ENCODE measurements around the gene ESM1. TPM values are rescaled to one million over a fixed set of nuclear protein-coding genes. Genes with fewer than 3 reads are reported as not detected.

The ESM1 gene
- total RNA-seq, 2 donors from 2014 or later = 0.73 TPM; not detected in 1

GRCh38 chr5:54965806-54966205 is 19.6 kb downstream of the ESM1 start:
- DNase-seq (ENCODE audit: low spot score) = no peak
- H3K4me3 Mint-ChIP-seq = no peak overlapping the region
- H3K36me3 Mint-ChIP-seq = no peaks in the 10 kb centered on the region

GRCh38 chr5:54964405-54964804 is 21.0 kb downstream of the ESM1 start:
- H3K9me3 Mint-ChIP-seq = peaks cover 3% of the 10 kb centered on the region
- no peak for DNase-seq (ENCODE audit: low spot score)
- H3K27ac Mint-ChIP-seq = peak overlapping the region in 1 of 2 donors; percentile 51
- no peak for ATAC-seq
- H3K4me3 Mint-ChIP-seq = no peak overlapping the region
- peaks cover 19 to 28% of the 10 kb centered on the region in 2 donors for H3K4me1 Mint-ChIP-seq (ENCODE audit: low read depth in 2 of 2)
- no peaks in the 10 kb centered on the region for H3K27me3 Mint-ChIP-seq
- no peaks in the 10 kb centered on the region for H3K36me3 Mint-ChIP-seq

More at GRCh38 chr5:54965806-54966205, 19.6 kb downstream of the ESM1 start:
- Mint-ChIP-seq H3K4me1 (ENCODE audit: low read depth in 2 of 2) (peaks cover 19 to 21% of the 10 kb centered on the region in 2 donors), H3K27me3 (no peaks in the 10 kb centered on the region), H3K27ac (peak overlapping the region in 1 of 2 donors; percentile 15), H3K9me3 (peaks cover 3% of the 10 kb centered on the region)
- ATAC-seq = no peak

- no peaks in the 10 kb centered on the region for H3K36me3 Mint-ChIP-seq
- peaks cover 3% of the 10 kb centered on the region for H3K9me3 Mint-ChIP-seq
- H3K4me1 Mint-ChIP-seq (ENCODE audit: low read depth in 2 of 2) = peaks cover 15 to 28% of the 10 kb centered on the region in 2 donors
- ATAC-seq (no peak), DNase-seq (ENCODE audit: low spot score) (no peak)
- H3K4me3 Mint-ChIP-seq = no peak overlapping the region
- H3K27me3 Mint-ChIP-seq = peaks cover 4 to 7% of the 10 kb centered on the region in 2 donors
- H3K27ac Mint-ChIP-seq = peak overlapping the region in 1 of 2 donors; percentile 40
Observed at GRCh38 chr5:54959673-54960418, 25.5 kb downstream of the ESM1 start.

GRCh38 chr5:54956922-54957321 is 28.5 kb downstream of the ESM1 start:
- Mint-ChIP-seq H3K27me3 (peaks cover 4 to 7% of the 10 kb centered on the region in 2 donors), H3K9me3 (no peaks in the 10 kb centered on the region), H3K4me1 (ENCODE audit: low read depth in 2 of 2) (peaks cover 0 to 8% of the 10 kb centered on the region in 2 donors)

GRCh38 chr5:54947187-54947586 is 38.2 kb downstream of the ESM1 start:
- peaks cover 0 to 4% of the 10 kb centered on the region in 2 donors for H3K4me1 Mint-ChIP-seq (ENCODE audit: low read depth in 2 of 2)
- ATAC-seq (no peak), DNase-seq (ENCODE audit: low spot score) (no peak)
- peak overlapping the region in 1 of 2 donors; percentile 22 for H3K27ac Mint-ChIP-seq
- peaks cover 4% of the 10 kb centered on the region for H3K9me3 Mint-ChIP-seq
- no peaks in the 10 kb centered on the region for H3K36me3 Mint-ChIP-seq
- no peak overlapping the region for H3K4me3 Mint-ChIP-seq
- no peaks in the 10 kb centered on the region for H3K27me3 Mint-ChIP-seq

More at GRCh38 chr5:54956922-54957321, 28.5 kb downstream of the ESM1 start:
- Mint-ChIP-seq H3K4me3 (no peak overlapping the region), H3K36me3 (no peaks in the 10 kb centered on the region), H3K27ac (no peak overlapping the region)
- ATAC-seq = no peak
- no peak for DNase-seq (ENCODE audit: low spot score)

- Mint-ChIP-seq H3K9me3 (peaks cover 4% of the 10 kb centered on the region), H3K27ac (no peak overlapping the region), H3K4me3 (no peak overlapping the region), H3K36me3 (no peaks in the 10 kb centered on the region), H3K27me3 (no peaks in the 10 kb centered on the region), H3K4me1 (ENCODE audit: low read depth in 2 of 2) (peaks cover 0 to 4% of the 10 kb centered on the region in 2 donors)
- ATAC-seq (no peak), DNase-seq (ENCODE audit: low spot score) (no peak)
Observed at GRCh38 chr5:54946306-54946819, 39.0 kb downstream of the ESM1 start.

- DNase-seq (ENCODE audit: low spot score) = peak; percentile 64
- Mint-ChIP-seq H3K27ac (peak overlapping the region in 1 of 2 donors; percentile 69), H3K36me3 (no peaks in the 10 kb centered on the region), H3K4me1 (ENCODE audit: low read depth in 2 of 2) (peaks cover 0 to 4% of the 10 kb centered on the region in 2 donors), H3K27me3 (no peaks in the 10 kb centered on the region), H3K4me3 (no peak overlapping the region), H3K9me3 (peaks cover 4% of the 10 kb centered on the region)
- ATAC-seq = peak in 1 of 2 donors; percentile 68
Observed at GRCh38 chr5:54944364-54944763, 41.0 kb downstream of the ESM1 start.

GRCh38 chr5:54942064-54942778 is 43.2 kb downstream of the ESM1 start:
- peaks cover 0 to under 1% of the 10 kb centered on the region in 2 donors for H3K27me3 Mint-ChIP-seq
- no peak overlapping the region for H3K4me3 Mint-ChIP-seq
- DNase-seq (ENCODE audit: low spot score) (no peak), ATAC-seq (no peak)
- H3K9me3 Mint-ChIP-seq = no peaks in the 10 kb centered on the region
- no peaks in the 10 kb centered on the region for H3K36me3 Mint-ChIP-seq
- no peak overlapping the region for H3K27ac Mint-ChIP-seq
- H3K4me1 Mint-ChIP-seq (ENCODE audit: low read depth in 2 of 2) = peaks cover 0 to under 1% of the 10 kb centered on the region in 2 donors

- DNase-seq (ENCODE audit: low spot score) (no peak), ATAC-seq (no peak)
- H3K27ac Mint-ChIP-seq = no peak overlapping the region
- H3K27me3 Mint-ChIP-seq = peaks cover 24 to 30% of the 10 kb centered on the region in 2 donors
- no peaks in the 10 kb centered on the region for H3K36me3 Mint-ChIP-seq
- H3K4me3 Mint-ChIP-seq = no peak overlapping the region
- H3K4me1 Mint-ChIP-seq (ENCODE audit: low read depth in 2 of 2) = no peaks in the 10 kb centered on the region
- no peaks in the 10 kb centered on the region for H3K9me3 Mint-ChIP-seq
Observed at GRCh38 chr5:54936201-54936600, 49.2 kb downstream of the ESM1 start.

GRCh38 chr5:54932789-54933188 is 52.6 kb downstream of the ESM1 start:
- H3K36me3 Mint-ChIP-seq = no peaks in the 10 kb centered on the region
- no peak overlapping the region for H3K27ac Mint-ChIP-seq
- H3K4me1 Mint-ChIP-seq (ENCODE audit: low read depth in 2 of 2) = no peaks in the 10 kb centered on the region
- no peak overlapping the region for H3K4me3 Mint-ChIP-seq
- H3K27me3 Mint-ChIP-seq = peaks cover 24 to 33% of the 10 kb centered on the region in 2 donors
- DNase-seq (ENCODE audit: low spot score) (no peak), ATAC-seq (no peak)
- no peaks in the 10 kb centered on the region for H3K9me3 Mint-ChIP-seq

GRCh38 chr5:54930736-54931135 is 54.7 kb downstream of the ESM1 start:
- Mint-ChIP-seq H3K4me1 (ENCODE audit: low read depth in 2 of 2) (no peaks in the 10 kb centered on the region), H3K36me3 (peaks cover 5% of the 10 kb centered on the region), H3K27ac (no peak overlapping the region), H3K4me3 (no peak overlapping the region), H3K9me3 (peaks cover 3% of the 10 kb centered on the region), H3K27me3 (peaks cover 24 to 29% of the 10 kb centered on the region in 2 donors)
- ATAC-seq (peak; percentile 52 to 87), DNase-seq (ENCODE audit: low spot score) (no peak)

Measured in natural killer cell treated with Interleukin-12 subunit alpha and Interleukin-12 subunit beta and Interleukin-15 and Interleukin-18, amount 100 ng/mL, for 72 hours (primary cell).